ENCODE data around the gene DRAM1. TPM values are rescaled to one million over a fixed set of nuclear protein-coding genes. Genes with fewer than 3 reads are reported as not detected.

DRAM1 gene
- total RNA-seq, 4 donors from 2014 or later: 1.4 to 15.0 (median 6.0) TPM

DNA sequence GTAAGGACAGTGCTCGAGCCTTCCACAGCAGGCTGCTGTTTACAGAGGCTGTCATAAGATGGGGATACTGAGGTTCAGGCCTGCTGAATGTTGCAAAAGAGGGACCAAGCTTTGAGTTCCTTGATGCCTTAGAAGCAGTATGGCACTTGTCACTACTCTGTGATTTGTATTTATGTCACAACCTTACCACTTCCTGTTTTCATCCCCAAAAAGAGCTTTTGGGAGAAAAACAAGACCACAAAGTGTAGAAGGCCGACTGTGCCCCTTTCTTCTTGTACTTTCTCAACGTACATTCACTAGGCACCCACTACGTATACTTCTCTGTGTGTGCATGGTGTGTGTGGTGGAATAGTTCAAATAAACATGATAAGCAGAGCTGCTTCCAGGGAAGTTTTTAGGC is 90.1 kb downstream of the DRAM1 start:
- Histone ChIP-seq H3K36me3 (no peaks in the 10 kb centered on the region), H3K4me3 (no peak overlapping the region), H3K27ac (no peak overlapping the region), H3K27me3 (no peaks in the 10 kb centered on the region), H3K9me3 (no peaks in the 10 kb centered on the region), H3K4me1 (no peaks in the 10 kb centered on the region)
- TF ChIP-seq, protein P1, sequence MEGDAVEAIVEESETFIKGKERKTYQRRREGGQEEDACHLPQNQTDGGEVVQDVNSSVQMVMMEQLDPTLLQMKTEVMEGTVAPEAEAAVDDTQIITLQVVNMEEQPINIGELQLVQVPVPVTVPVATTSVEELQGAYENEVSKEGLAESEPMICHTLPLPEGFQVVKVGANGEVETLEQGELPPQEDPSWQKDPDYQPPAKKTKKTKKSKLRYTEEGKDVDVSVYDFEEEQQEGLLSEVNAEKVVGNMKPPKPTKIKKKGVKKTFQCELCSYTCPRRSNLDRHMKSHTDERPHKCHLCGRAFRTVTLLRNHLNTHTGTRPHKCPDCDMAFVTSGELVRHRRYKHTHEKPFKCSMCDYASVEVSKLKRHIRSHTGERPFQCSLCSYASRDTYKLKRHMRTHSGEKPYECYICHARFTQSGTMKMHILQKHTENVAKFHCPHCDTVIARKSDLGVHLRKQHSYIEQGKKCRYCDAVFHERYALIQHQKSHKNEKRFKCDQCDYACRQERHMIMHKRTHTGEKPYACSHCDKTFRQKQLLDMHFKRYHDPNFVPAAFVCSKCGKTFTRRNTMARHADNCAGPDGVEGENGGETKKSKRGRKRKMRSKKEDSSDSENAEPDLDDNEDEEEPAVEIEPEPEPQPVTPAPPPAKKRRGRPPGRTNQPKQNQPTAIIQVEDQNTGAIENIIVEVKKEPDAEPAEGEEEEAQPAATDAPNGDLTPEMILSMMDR (IDR thresholded peaks at IDR 0.05): no peak
- TF ChIP-seq POLR2A (IDR thresholded peaks at IDR 0.05): no peak
- no peak for DNase-seq
- intact Hi-C loops (cut with DNase I): no loop called here
- WGBS, 2 donors: 60 to 66% methylated on average over 4 of the region's 4 CpGs

DNA sequence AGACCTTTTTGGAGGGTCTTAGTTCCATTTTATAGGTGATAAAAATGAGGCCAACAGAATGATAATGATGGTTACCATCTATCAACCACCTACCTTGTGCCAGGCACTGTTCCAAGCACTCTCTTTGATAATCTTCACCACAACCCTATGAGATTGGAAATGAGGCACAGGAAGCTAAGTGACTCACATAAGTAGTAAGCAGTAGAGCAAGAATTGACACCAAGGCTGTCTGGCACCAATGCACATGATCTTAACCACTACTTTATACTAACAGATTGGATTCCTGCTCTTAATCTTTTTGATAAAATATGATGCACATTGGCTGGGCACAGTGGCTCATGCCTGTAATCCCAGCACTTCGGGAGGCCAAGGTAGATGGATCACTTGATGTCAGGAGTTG is 91.4 kb downstream of the DRAM1 start:
- Histone ChIP-seq H3K4me3 (no peak overlapping the region), H3K27me3 (no peaks in the 10 kb centered on the region), H3K4me1 (no peaks in the 10 kb centered on the region), H3K36me3 (no peaks in the 10 kb centered on the region), H3K27ac (no peak overlapping the region), H3K9me3 (no peaks in the 10 kb centered on the region)
- intact Hi-C loops (cut with DNase I): no loop called here
- DNase-seq: no peak
- TF ChIP-seq, protein P1 (IDR thresholded peaks at IDR 0.05): no peak
- TF ChIP-seq POLR2A (IDR thresholded peaks at IDR 0.05): no peak
- WGBS, 2 donors: 17 to 50% methylated on average over 1 of the region's 1 CpG

Small RNAs within 50 kb of the gene (small RNA-seq; reads per million reads assigned to genes)
- gene RNA5SP369: 0 reads per million in 4 donors
- 0 reads per million in 4 donors for gene RNU6-1183P

Other genes starting within 250 kb of the DRAM1 start
- gene CHPT1, start 179.9 kb upstream of the DRAM1 start, total RNA-seq: 10 to 100 TPM; 12.7 to 53.6 (median 27.0) TPM
- gene SYCP3, start 138.1 kb upstream of the DRAM1 start, total RNA-seq: under 1 TPM in 2 of 4 donors, not detected in 2; 0.38 to 0.53 TPM
- 10 to 100 TPM; 20.8 to 26.3 (median 21.9) TPM for gene GNPTAB, start 46.6 kb upstream of the DRAM1 start, total RNA-seq
- gene WASHC3, start 184.4 kb downstream of the DRAM1 start, total RNA-seq: 10 to 100 TPM; 36.3 to 60.8 (median 51.1) TPM
- gene NUP37, start 242.5 kb downstream of the DRAM1 start, total RNA-seq: 10 to 100 TPM; 18.1 to 39.1 (median 27.3) TPM
- gene PARPBP, start 242.6 kb downstream of the DRAM1 start, total RNA-seq: 10 to 100 TPM in 2 of 4 donors, 1 to 10 TPM in 2; 6.1 to 13.3 (median 8.7) TPM